A673 (cell line): Measurements from ENCODE around the gene JAG1. TPM values are rescaled to one million over a fixed set of nuclear protein-coding genes. Genes with fewer than 3 reads are reported as not detected.

Experiments used
- BruUV-seq: library from RNA; stranded (reverse); fragments of 400-500 nt; replicated peaks from 2 replicates; lab custom pipeline; 2021; lab: Mats Ljungman, UMichigan
- CTCF ChIA-PET: fragments of 300-600 bp; sonication (Branson Sonifier 250); formaldehyde crosslinking; loops from one replicate; lab custom pipeline; 2022; ENCODE audit warnings: antibody characterized with exemption; lab: Charles Lee
- POLR2A ChIA-PET: fragments of 300-600 bp; sonication (Branson Sonifier 250); formaldehyde crosslinking; loops from one replicate; lab custom pipeline; 2022; ENCODE audit warnings: antibody characterized with exemption; ENCODE audit not compliant: low non-redundant PET; lab: Charles Lee
- DNase-seq: peaks from one replicate; pipeline ENCODE4 v3.0.0-alpha.2; 2015; ENCODE audit warnings: low spot score
- H3K27ac ChIP-seq: fragments of 200-600 bp; sonication (generic); 2 replicates; pipeline ENCODE4 v1.5.1; 2016; ENCODE audit warnings: mixed run types, low read depth, mild to moderate bottlenecking, mixed read lengths, antibody characterized with exemption, low read length; ENCODE audit not compliant: poor library complexity, severe bottlenecking
- H3K27me3 ChIP-seq: fragments of 200-600 bp; sonication (generic); replicated peaks from 2 replicates; pipeline ENCODE4 v1.6.1; 2017; ENCODE audit warnings: mixed run types, low read depth, mild to moderate bottlenecking, mixed read lengths, antibody characterized with exemption, low read length; ENCODE audit not compliant: insufficient read depth, poor library complexity
- H3K36me3 ChIP-seq: fragments of 200-600 bp; sonication (generic); 2 replicates; pipeline ENCODE4 v1.6.1; 2016; ENCODE audit warnings: mixed run types, mild to moderate bottlenecking, mixed read lengths, antibody characterized with exemption, low read length; ENCODE audit not compliant: insufficient read depth, poor library complexity, severe bottlenecking
- H3K4me1 ChIP-seq: fragments of 200-600 bp; sonication (generic); 2 replicates; pipeline ENCODE4 v1.6.1; 2017; ENCODE audit warnings: mixed run types, mild to moderate bottlenecking, mixed read lengths, antibody characterized with exemption, low read length; ENCODE audit not compliant: insufficient read depth, poor library complexity, severe bottlenecking
- H3K4me3 ChIP-seq: fragments of 200-600 bp; sonication (generic); 2 replicates; pipeline ENCODE4 v1.5.1; 2016; ENCODE audit warnings: low read depth, mixed run types, mild to moderate bottlenecking, mixed read lengths, low read length; ENCODE audit not compliant: poor library complexity, severe bottlenecking
- H3K9me3 ChIP-seq: fragments of 200-600 bp; sonication (generic); 2 replicates; pipeline ENCODE4 v1.6.1; 2016; ENCODE audit warnings: mixed run types, low read depth, mild to moderate bottlenecking, mixed read lengths, antibody characterized with exemption, low read length; ENCODE audit not compliant: poor library complexity, severe bottlenecking
- EZH2 ChIP-seq: fragments of 200-600 bp; sonication (generic); IDR thresholded peaks from 2 replicates; pipeline ENCODE4 v1.6.1; 2017; ENCODE audit warnings: borderline replicate concordance, low read depth, mild to moderate bottlenecking, mixed read lengths, antibody characterized with exemption, low read length; ENCODE audit not compliant: poor library complexity, severe bottlenecking
- intact Hi-C: fragments of 100-400 bp; cut with micrococcal nuclease; formaldehyde crosslinking; loops from one replicate; pipeline ENCODE4 v1.10.0; 2022; ENCODE audit not compliant: unreplicated experiment
- total RNA-seq: library from RNA; stranded (reverse); gene quantifications from 2 replicates; pipeline ENCODE4 v1.2.3, GENCODE V29; 2021
- TF ChIP-seq, protein P1 (sequence below): fragments of 300-800, 200-600 bp; sonication (generic); conservative IDR thresholded peaks from 2 replicates; pipeline ENCODE4 v1.5.1; 2017; ENCODE audit warnings: low read depth, mild to moderate bottlenecking, antibody characterized with exemption, low read length, moderate library complexity, mixed read lengths

Gene JAG1
- total RNA-seq, 1 experiment from 2014 or later, result 57.5 TPM

GRCh38 chr20:10597637-10598036, 76.2 kb downstream of the JAG1 start:
- DNase-seq, result no peak
- Histone ChIP-seq H3K9me3 (no peaks in the 10 kb centered on the region), H3K27ac (no peak overlapping the region), H3K4me3 (no peak overlapping the region), H3K36me3 (no peaks in the 10 kb centered on the region), H3K27me3 (no peaks in the 10 kb centered on the region), H3K4me1 (peaks cover 17% of the 10 kb centered on the region)
- TF ChIP-seq, protein P1, sequence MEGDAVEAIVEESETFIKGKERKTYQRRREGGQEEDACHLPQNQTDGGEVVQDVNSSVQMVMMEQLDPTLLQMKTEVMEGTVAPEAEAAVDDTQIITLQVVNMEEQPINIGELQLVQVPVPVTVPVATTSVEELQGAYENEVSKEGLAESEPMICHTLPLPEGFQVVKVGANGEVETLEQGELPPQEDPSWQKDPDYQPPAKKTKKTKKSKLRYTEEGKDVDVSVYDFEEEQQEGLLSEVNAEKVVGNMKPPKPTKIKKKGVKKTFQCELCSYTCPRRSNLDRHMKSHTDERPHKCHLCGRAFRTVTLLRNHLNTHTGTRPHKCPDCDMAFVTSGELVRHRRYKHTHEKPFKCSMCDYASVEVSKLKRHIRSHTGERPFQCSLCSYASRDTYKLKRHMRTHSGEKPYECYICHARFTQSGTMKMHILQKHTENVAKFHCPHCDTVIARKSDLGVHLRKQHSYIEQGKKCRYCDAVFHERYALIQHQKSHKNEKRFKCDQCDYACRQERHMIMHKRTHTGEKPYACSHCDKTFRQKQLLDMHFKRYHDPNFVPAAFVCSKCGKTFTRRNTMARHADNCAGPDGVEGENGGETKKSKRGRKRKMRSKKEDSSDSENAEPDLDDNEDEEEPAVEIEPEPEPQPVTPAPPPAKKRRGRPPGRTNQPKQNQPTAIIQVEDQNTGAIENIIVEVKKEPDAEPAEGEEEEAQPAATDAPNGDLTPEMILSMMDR, result no peak
- no peak for TF ChIP-seq EZH2
- CTCF ChIA-PET, result no interaction called here
- intact Hi-C loops, result no loop called here
- POLR2A ChIA-PET, result no interaction called here
- BruUV-seq, result no TSS peak

DNA sequence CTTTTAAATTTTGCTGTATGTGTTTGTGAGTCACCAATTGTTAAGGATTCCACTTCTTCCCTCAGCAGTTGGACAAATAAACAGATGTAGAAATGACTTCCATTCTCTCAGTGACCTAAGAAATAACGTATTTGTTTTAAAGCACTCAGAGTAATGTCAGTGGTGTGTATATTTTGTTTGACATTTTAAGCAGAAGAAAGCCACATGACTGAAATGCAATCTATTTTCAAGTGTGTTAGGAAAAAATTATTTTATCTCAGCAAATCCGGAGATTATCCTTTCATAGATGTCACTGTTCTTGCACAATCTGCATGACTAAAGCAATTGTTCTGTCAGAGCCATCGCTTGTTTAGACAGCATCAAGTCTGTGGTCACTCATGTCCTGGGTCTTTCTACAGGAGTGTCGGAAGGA, 77.1 kb downstream of the JAG1 start:
- TF ChIP-seq, protein P1, result no peak
- TF ChIP-seq EZH2, result no peak
- no peaks in the 10 kb centered on the region for H3K27me3 ChIP-seq
- intact Hi-C loops, result no loop called here
- H3K9me3 ChIP-seq, result no peaks in the 10 kb centered on the region
- POLR2A ChIA-PET, result no interaction called here
- no peak overlapping the region for H3K4me3 ChIP-seq
- no peaks in the 10 kb centered on the region for H3K36me3 ChIP-seq
- peak; percentile 33 for DNase-seq
- peaks cover 17% of the 10 kb centered on the region for H3K4me1 ChIP-seq
- no TSS peak for BruUV-seq
- CTCF ChIA-PET, result no interaction called here
- no peak overlapping the region for H3K27ac ChIP-seq

GRCh38 chr20:10595985-10596384, 77.8 kb downstream of the JAG1 start:
- DNase-seq, result no peak
- Histone ChIP-seq H3K36me3 (no peaks in the 10 kb centered on the region), H3K4me3 (no peak overlapping the region), H3K27ac (no peak overlapping the region), H3K4me1 (peaks cover 17% of the 10 kb centered on the region), H3K27me3 (no peaks in the 10 kb centered on the region), H3K9me3 (no peaks in the 10 kb centered on the region)
- intact Hi-C loops, result no loop called here
- BruUV-seq, result no TSS peak
- ChIA-PET CTCF (no interaction called here), POLR2A (no interaction called here)
- TF ChIP-seq, protein P1, result no peak
- no peak for TF ChIP-seq EZH2
